Left ventricle myocardium inferior (tissue), 1 donor: ENCODE results near the gene CYLD. TPM values are rescaled to one million over a fixed set of nuclear protein-coding genes. Genes with fewer than 3 reads are reported as not detected.

ENCODE experiments used
- DNase-seq: peaks from one replicate; pipeline ENCODE4 v3.0.0-alpha.2; 2020
- H3K27ac ChIP-seq: fragments of 200-600 bp; replicated peaks from 2 replicates; pipeline ENCODE4 v1.8.0; 2021
- H3K27me3 ChIP-seq: fragments of 200-600 bp; 2 replicates; pipeline ENCODE4 v1.8.0; 2021; ENCODE audit warnings: low read depth
- H3K36me3 ChIP-seq: fragments of 200-600 bp; 2 replicates; pipeline ENCODE4 v1.8.0; 2021
- H3K4me1 ChIP-seq: fragments of 200-600 bp; 2 replicates; pipeline ENCODE4 v1.8.0; 2021
- H3K4me3 ChIP-seq: fragments of 200-600 bp; 2 replicates; pipeline ENCODE4 v1.8.0; 2021; ENCODE audit warnings: mild to moderate bottlenecking, moderate library complexity
- H3K9me3 ChIP-seq: fragments of 200-600 bp; replicated peaks from 2 replicates; pipeline ENCODE4 v1.8.0; 2021
- intact Hi-C: fragments of 100-400 bp; cut with micrococcal nuclease; formaldehyde crosslinking; loops from one replicate; pipeline ENCODE4 v1.11.0; 2022
- total RNA-seq: library from RNA; stranded (reverse); fragmentation: NEBNext Ultra II Directional; extraction: Animal tissue kit (Norgen Biotek cat#: 25700); gene quantifications from one replicate; pipeline ENCODE4 v1.2.1, GENCODE V29; 2021
- TF ChIP-seq, protein P1 (sequence below): fragments of 200-600 bp; IDR thresholded peaks from 2 replicates; pipeline ENCODE4 v1.8.0; 2021; ENCODE audit warnings: antibody characterized with exemption, mild to moderate bottlenecking, borderline replicate concordance
- donor health status: DM: no; HTN: yes; CAD: no; lungs with severe emphysema.

Gene CYLD
- total RNA-seq, 1 donor from 2014 or later, result 36.0 TPM

DNA sequence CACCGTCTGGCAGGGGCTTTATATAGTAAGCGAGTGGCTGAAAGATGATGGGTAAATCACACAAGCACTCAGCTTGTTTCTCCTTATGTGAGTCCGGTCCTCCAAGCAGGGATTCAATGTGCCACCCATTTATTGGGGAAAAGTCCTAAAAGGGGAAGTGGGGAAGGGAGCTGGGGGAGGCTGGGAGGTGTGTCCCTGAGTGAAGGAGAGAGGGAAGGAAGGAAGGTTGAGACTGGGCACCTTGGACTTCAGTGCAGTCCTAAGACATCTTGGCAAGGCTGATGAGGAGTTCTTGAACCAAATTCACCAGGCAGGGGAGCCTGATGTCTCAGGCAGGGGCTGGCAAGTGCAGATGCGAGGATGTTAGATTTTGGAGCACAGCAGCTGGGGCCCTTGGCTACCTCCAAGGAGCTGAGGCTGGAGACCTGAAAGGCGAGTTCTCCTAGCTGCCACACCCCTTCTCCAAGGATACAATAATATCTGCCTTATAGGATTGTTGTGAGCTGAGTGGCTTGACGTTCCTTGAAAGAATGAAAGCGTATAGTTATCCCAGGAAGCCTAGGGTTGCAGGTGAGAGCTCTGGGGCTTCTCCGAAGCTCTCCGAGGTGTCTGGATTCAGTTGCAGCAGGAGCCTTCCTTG is 23.0 kb upstream of the CYLD start:
- H3K4me1 ChIP-seq, result no peaks in the 10 kb centered on the region
- intact Hi-C loops, result no loop called here
- TF ChIP-seq, protein P1, sequence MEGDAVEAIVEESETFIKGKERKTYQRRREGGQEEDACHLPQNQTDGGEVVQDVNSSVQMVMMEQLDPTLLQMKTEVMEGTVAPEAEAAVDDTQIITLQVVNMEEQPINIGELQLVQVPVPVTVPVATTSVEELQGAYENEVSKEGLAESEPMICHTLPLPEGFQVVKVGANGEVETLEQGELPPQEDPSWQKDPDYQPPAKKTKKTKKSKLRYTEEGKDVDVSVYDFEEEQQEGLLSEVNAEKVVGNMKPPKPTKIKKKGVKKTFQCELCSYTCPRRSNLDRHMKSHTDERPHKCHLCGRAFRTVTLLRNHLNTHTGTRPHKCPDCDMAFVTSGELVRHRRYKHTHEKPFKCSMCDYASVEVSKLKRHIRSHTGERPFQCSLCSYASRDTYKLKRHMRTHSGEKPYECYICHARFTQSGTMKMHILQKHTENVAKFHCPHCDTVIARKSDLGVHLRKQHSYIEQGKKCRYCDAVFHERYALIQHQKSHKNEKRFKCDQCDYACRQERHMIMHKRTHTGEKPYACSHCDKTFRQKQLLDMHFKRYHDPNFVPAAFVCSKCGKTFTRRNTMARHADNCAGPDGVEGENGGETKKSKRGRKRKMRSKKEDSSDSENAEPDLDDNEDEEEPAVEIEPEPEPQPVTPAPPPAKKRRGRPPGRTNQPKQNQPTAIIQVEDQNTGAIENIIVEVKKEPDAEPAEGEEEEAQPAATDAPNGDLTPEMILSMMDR, result no peak
- no peaks in the 10 kb centered on the region for H3K36me3 ChIP-seq
- no peak overlapping the region for H3K4me3 ChIP-seq
- H3K27ac ChIP-seq, result no peak overlapping the region
- H3K9me3 ChIP-seq, result no peaks in the 10 kb centered on the region
- H3K27me3 ChIP-seq, result peaks cover 21% of the 10 kb centered on the region
- no peak for DNase-seq

DNA sequence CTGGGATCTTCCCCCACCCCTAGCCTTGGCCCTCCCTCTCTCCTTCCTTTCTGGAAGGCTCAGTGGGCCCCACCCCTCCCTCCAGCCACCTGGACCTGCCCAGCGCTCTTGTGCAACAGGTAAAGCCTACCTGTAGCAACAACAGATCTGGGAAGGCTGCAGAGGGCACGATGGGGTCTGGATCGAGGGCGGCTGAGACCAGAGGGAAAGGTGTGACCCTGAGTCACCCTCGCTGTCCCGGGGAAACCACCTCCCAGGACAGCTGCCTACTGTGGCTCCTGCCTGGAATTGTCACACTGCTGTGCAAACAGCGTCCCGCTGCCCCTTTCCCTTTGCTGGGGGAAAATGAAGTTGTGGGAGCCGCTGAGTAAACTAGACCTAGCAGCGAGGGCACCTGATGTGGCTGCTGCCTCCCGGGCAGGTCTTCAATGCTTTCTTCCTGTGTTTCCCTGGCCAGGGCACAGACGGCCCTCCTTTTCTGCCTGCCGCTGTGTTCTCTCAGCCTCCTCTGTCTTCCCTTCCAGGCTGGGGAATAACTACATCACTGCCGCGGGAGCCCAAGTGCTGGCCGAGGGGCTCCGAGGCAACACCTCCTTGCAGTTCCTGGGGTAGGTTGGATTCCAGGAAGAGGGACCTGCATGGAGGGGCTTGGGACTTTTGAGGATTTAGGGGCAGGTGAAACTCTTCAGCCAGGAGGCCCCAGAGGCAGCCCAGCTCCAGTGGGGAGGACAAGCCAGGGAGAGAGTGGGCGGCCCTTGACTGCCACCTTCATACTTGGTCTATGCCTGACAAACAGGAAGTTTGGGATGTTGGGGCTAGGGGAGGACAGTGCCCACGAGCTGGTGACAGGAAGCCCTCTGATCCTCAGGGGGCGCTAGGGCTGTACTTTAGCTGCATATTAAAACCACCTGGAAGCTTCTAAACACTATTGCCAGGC is 22.2 kb upstream of the CYLD start:
- H3K4me1 ChIP-seq, result no peaks in the 10 kb centered on the region
- no peak overlapping the region for H3K4me3 ChIP-seq
- intact Hi-C loops, result no loop called here
- H3K9me3 ChIP-seq, result no peaks in the 10 kb centered on the region
- DNase-seq, result no peak
- H3K27me3 ChIP-seq, result peaks cover 21% of the 10 kb centered on the region
- no peaks in the 10 kb centered on the region for H3K36me3 ChIP-seq
- TF ChIP-seq, protein P1, result no peak
- H3K27ac ChIP-seq, result no peak overlapping the region

DNA sequence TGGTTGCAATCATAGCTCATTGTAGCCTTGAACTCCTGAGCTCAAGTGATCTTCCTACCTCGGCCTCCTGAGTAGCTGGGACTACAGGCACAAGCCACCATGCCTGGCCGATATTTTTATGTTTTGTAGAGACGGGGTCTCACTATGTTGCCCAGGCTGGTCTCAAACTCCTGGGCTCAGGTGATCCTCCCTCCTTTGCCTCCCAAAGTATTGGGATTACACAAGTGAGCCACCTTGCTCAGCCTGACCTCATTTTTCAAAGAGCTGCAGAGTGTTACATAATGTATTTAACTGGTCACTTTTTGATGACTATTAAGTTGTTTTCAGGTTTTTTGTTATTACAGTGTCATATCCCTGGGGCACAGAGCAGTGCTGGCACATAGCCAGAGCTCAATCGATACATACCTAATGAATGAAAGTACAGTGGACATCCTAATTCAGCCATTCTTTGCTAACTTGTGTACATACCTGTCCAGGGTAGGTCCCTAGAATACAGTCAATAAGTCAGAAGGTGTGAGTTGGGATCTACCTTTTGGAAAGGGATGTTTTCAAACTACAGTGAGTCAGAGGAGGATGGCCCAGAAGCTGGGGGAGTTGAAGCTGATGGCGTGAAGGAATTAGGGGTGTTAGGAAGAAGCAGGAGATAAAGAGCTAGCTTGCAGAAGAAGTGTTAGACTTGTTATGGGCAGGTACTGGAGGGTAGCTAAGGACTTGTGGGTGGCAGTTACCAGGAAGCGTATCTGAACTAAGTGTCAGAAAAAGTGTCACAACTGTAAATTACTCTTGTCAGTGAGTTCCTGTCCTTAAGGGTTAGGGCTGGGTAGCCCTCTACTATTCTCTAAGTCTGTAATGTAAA is 20.1 kb upstream of the CYLD start:
- Histone ChIP-seq H3K27ac (no peak overlapping the region), H3K36me3 (no peaks in the 10 kb centered on the region)

DNA sequence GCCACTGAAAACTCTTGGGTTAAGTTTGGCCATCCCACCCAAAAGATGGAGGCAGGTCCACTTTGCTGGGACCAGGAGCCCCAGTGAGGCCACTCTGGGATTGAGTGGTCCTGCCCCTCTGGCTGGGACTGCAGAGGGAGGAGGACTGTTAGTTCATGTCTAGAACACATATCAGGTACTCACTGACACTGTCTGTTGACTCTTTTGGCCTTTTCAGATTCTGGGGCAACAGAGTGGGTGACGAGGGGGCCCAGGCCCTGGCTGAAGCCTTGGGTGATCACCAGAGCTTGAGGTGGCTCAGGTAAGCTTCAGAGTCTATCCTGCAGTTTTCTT is 19.5 kb upstream of the CYLD start:
- peaks cover 21% of the 10 kb centered on the region for H3K27me3 ChIP-seq
- no peak for DNase-seq
- TF ChIP-seq, protein P1, result no peak
- intact Hi-C loops, result no loop called here
- H3K4me3 ChIP-seq, result no peak overlapping the region
- H3K9me3 ChIP-seq, result no peaks in the 10 kb centered on the region
- H3K27ac ChIP-seq, result no peak overlapping the region
- no peaks in the 10 kb centered on the region for H3K4me1 ChIP-seq
- H3K36me3 ChIP-seq, result no peaks in the 10 kb centered on the region

More for the DNA sequence above, 20.1 kb upstream of the CYLD start:
- no peak for DNase-seq
- TF ChIP-seq, protein P1, result no peak
- intact Hi-C loops, result no loop called here
- Histone ChIP-seq H3K4me3 (no peak overlapping the region), H3K9me3 (no peaks in the 10 kb centered on the region), H3K27me3 (peaks cover 21% of the 10 kb centered on the region), H3K4me1 (no peaks in the 10 kb centered on the region)

DNA sequence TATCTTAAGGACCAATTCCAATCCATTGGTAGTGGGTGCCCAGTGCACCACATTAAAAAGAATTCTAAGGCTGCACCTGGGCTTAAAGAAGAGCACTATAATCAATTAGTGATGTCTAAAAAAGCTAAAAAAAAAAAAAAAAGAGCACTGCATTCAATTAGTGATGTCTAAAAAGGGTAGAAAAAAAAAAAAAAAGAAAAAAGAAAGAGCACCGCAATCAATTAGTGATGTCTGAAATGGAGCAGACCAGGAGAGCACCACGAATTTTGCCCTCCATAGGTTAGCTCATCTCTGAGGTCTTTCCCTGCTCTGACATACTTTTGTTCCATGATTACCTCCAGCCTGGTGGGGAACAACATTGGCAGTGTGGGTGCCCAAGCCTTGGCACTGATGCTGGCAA is 18.9 kb upstream of the CYLD start:
- Histone ChIP-seq H3K27me3 (peaks cover 21% of the 10 kb centered on the region), H3K36me3 (no peaks in the 10 kb centered on the region), H3K27ac (no peak overlapping the region), H3K9me3 (no peaks in the 10 kb centered on the region), H3K4me1 (no peaks in the 10 kb centered on the region), H3K4me3 (no peak overlapping the region)
- TF ChIP-seq, protein P1, result no peak
- intact Hi-C loops, result no loop called here
- no peak for DNase-seq
